8988T (cell line): ENCODE results near the gene PFKP.

ENCODE experiments used
- DNase-seq: peaks from one replicate; pipeline ENCODE4 v3.0.0; 2011

The PFKP gene

GRCh38 chr10:3139216-3139910, 72.0 kb downstream of the PFKP start:
- DNase-seq, result no peak

GRCh38 chr10:3140280-3140679, 72.9 kb downstream of the PFKP start:
- DNase-seq, result no peak

GRCh38 chr10:3141351-3142005, 74.1 kb downstream of the PFKP start:
- DNase-seq, result no peak

GRCh38 chr10:3142146-3142875, 75.0 kb downstream of the PFKP start:
- no peak for DNase-seq

GRCh38 chr10:3143366-3143765, 76.0 kb downstream of the PFKP start:
- no peak for DNase-seq

GRCh38 chr10:3143791-3144434, 76.6 kb downstream of the PFKP start:
- DNase-seq, result no peak

- no peak for DNase-seq
Observed at GRCh38 chr10:3145366-3145765, 78.0 kb downstream of the PFKP start.

GRCh38 chr10:3146289-3146688, 78.9 kb downstream of the PFKP start:
- DNase-seq, result no peak

- DNase-seq, result no peak
Observed at GRCh38 chr10:3147117-3147820, 79.9 kb downstream of the PFKP start.

- no peak for DNase-seq
Observed at GRCh38 chr10:3148041-3148440, 80.7 kb downstream of the PFKP start.

- DNase-seq, result no peak
Observed at GRCh38 chr10:3148994-3149393, 81.6 kb downstream of the PFKP start.

GRCh38 chr10:3149918-3150317, 82.6 kb downstream of the PFKP start:
- no peak for DNase-seq

- DNase-seq, result no peak
Observed at GRCh38 chr10:3150366-3150765, 83.0 kb downstream of the PFKP start.

- DNase-seq, result no peak
Observed at GRCh38 chr10:3150961-3151360, 83.6 kb downstream of the PFKP start.

- DNase-seq, result no peak
Observed at GRCh38 chr10:3151889-3152565, 84.7 kb downstream of the PFKP start.

- DNase-seq, result no peak
Observed at GRCh38 chr10:3152566-3152935, 85.2 kb downstream of the PFKP start.

- DNase-seq, result no peak
Observed at GRCh38 chr10:3154666-3155065, 87.3 kb downstream of the PFKP start.

GRCh38 chr10:3159152-3159551, 91.8 kb downstream of the PFKP start:
- DNase-seq, result no peak

GRCh38 chr10:3162533-3162932, 95.2 kb downstream of the PFKP start:
- no peak for DNase-seq

- no peak for DNase-seq
Observed at GRCh38 chr10:3163879-3164278, 96.5 kb downstream of the PFKP start.

- DNase-seq, result no peak
Observed at GRCh38 chr10:3165196-3165595, 97.8 kb downstream of the PFKP start.

GRCh38 chr10:3166496-3167290, 99.3 kb downstream of the PFKP start:
- no peak for DNase-seq
